ENCODE measurements around the gene DAPK1.

The DAPK1 gene

GRCh38 chr9:87570000-87570908 is 72.6 kb downstream of the DAPK1 start:
- no peak for DNase-seq

- no peak for DNase-seq
Observed at GRCh38 chr9:87572719-87573118, 75.1 kb downstream of the DAPK1 start.

GRCh38 chr9:87573841-87574342 is 76.2 kb downstream of the DAPK1 start:
- no peak for DNase-seq

DNA sequence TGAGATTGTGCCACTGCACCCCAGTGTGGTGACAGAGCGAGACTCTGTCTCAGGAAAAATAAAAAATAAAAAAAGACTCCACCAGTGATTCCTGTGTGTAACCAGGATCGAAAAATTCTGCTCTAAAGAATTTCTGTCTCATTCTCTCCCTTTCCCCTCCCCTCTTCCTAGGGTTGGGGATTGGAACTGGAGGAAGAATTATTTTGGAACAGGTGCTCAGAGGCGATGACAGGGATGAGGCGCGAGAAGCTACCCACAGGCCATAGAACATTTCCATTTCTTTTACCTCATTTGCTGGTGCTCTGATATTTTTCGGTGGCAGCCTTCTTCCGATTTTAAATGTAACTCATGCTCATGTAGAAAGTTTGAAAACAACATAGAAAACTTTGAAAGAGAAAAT is 80.1 kb downstream of the DAPK1 start:
- no peak for DNase-seq

DNA sequence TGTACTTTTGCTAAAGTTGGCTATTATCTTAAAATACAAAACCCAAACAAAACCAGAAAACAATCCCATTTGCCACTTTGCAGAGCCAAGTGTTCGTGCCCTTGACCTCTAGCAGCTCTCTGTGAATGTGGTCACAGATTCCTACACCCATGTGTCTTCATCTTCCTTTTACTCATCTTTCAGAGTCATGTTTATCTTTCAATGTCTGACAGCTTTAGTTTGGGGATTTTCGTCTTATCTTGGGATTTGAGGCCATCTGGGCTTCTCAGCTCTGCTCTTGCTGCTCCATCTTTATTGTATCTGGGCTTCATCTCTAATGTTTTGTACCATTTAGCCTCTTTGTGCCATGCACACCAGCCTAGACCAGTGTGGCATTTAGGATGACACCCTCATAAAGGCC is 81.0 kb downstream of the DAPK1 start:
- no peak for DNase-seq

GRCh38 chr9:87579781-87580541 is 82.3 kb downstream of the DAPK1 start:
- no peak for DNase-seq

DNA sequence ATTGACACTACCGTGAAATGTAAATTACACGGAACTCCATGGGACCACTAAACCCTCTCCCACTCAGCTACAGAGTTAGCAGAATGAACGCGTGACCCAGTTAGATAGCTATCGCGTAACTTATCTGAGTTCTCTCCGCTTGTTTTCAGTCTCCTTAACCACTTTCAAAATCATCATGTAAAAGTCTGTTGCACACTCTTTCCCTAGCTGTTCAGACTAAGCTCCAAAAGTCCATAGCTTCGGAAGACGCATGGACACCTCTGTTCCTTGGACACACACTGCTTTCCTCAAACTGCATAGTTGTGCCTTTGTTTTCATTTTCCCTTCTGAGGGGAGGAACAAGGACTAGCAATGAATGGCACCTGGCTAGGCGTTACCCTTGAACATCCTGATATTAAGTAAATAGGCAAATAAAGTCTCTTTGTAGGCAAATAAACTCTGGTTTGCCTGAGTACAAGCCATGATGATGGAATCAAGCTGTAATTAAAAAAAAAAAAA is 83.3 kb downstream of the DAPK1 start:
- DNase-seq, result no peak

DNA sequence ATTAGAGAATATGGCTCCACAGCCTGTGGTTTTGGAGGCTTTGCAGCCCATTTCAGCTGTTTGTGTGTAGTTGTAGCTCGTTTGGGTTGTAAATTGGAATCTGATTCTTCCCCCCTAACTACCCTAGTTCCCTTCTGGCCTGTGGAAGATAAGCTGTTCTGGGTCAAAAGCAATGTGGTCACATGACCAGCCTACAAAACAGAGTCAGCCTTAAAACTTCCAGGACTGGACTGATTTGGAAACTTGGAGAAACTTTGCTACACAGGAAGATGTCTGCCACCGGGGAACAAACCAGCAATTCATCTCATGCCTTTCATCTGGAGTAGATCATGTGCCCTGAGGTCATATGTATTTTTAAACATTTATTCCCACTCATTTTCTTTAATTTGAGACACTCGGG is 83.8 kb downstream of the DAPK1 start:
- DNase-seq, result no peak

DNA sequence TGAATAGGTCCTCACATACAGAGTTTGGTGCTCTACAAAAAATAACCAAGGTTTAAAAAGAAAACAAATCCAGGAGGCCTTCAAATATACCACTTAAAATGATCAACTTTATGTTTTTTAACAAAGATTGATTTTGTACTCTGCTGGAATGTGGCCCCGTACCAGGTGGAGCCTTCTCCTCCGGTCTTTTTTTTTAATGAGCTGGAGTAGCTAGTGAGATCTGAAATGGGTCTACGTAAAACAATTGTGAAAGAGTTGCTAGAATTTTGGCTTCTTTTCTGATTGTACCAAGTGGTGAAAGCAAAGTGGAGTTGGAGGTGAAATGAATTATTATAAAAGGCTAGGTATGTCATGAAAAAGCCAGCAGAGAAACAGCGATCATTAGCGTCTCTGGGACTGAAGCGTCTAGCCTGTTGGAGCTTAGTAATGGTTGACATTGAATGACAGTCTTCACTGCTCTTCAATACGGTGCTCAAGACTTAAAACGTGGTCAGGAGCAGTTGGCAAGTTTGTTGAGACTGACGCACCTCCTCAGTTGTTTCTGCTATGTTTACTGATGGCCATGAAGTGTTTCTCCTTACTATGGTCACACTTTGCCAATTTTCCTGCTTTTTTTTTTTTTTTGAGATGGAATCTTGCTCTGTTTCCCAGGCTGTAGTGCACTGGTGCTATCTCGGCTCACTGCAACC is 84.4 kb downstream of the DAPK1 start:
- DNase-seq, result no peak

DNA sequence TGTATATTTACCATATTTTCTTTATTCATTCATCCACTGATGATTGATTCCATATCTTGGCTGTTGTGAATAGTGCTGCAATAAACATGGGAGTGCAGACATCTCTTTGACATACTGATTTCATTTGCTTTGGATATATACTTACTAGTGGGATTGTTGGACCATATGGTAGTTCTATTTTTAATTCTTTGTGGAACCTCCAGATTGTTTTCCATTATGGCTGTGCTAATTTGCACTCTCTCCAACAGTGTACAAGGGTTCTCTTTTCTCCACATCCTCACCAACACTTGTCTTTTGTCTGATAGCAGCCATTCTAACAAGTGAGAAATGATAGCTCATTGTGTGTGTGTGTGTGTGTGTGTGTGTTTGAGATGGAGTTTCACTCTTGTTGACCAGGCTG is 86.7 kb downstream of the DAPK1 start:
- no peak for DNase-seq

- DNase-seq, result no peak
Observed at GRCh38 chr9:87585123-87585855, 87.6 kb downstream of the DAPK1 start.

- DNase-seq, result no peak
Observed at GRCh38 chr9:87586731-87587355, 89.2 kb downstream of the DAPK1 start.

DNA sequence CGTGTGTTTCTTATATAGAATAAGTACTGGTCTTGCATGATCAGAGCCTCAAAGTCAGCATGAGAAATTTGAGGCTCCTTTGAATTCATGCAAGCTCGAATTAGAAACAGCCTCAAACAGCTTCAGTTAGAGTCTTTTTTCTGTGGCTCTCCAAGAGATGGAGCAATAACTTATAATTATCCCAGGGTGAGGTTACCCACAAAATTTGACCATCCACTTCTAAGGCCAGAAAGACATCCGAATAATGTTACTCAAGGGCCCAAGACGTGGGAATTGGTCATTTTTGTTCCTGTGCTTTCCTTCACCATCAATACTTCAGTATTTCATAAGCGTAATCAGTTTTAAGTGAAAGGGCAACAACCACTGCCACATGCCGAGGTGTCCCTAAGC is 89.7 kb downstream of the DAPK1 start:
- no peak for DNase-seq

- DNase-seq, result no peak
Observed at GRCh38 chr9:87587864-87588263, 90.2 kb downstream of the DAPK1 start.

DNA sequence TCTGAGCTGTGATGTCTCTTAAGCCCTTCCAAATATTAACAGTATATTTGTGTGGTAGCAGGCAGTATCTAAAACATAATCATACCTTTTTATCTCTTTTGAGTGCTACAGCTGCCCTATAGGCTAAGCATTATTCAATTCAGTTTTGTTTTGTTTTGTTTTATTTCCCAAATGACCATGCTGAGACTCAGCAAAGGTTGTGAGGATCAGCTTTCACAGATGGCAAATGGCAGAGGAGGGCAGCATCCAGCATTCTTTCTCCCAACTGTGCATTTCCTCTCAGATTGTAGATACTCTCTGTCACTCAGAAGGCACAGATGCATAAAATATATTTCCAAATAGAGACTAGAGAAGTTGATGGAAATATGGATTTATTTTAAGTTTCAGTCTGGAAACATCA is 90.7 kb downstream of the DAPK1 start:
- no peak for DNase-seq

DNA sequence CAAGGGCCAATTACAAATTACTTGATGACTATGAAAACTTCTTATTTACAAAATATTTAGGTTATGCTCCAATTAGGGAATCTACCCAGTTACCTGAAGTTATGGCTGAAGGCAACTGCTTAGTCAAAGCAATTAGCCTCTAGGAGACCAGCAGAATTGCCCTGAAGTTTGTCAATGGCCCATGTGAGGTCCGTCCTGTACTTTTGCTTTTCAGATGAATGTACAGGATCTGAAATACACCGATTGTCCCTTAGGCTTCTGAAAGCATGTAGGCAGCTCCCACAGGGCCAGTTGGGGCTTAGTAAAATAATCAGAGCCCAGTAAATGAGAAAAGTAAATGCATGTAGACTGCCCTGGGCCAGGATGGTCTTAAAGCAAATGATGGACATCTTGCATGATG is 93.3 kb downstream of the DAPK1 start:
- DNase-seq, result no peak

DNA sequence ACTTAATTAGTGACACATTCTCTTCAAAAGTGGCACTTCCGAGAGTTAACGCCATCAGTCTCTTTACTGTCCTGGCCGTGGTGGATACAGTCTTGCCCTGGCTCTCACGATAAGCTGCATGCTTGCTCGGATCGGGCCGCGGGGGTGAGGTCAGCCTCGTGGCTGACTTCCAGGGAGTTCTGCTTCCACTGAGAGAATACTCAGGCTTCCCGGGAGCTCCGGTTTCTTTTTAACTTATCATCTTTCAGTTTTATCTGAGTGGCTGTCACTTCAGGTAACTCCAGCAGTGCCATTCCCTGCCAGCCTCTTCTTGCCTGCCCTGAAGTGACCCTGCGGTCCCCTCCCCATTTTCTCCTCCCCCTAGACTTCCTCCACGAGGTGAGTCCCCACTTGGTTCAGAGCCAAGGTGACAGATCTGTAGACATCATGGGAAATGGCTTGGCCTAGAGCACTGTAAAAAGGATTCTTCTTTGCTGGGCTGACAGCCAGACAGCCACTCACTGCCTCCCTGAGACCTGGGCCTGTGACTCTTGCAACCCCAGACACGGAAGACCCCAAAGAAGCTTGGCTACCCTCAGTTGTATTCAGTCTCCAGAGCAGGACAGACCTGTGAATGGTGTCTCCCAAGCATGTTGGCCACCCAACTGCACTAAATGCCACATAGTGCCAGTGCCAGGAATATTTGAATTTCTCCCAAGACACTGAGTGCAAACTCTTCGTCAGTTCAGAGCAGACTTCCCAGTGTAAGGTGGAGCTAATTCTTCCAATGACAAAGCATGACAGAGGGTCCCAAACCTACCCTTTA is 95.1 kb downstream of the DAPK1 start:
- DNase-seq, result no peak

- DNase-seq, result no peak
Observed at GRCh38 chr9:87593359-87593980, 95.8 kb downstream of the DAPK1 start.

GRCh38 chr9:87594194-87594593 is 96.5 kb downstream of the DAPK1 start:
- DNase-seq, result no peak

DNA sequence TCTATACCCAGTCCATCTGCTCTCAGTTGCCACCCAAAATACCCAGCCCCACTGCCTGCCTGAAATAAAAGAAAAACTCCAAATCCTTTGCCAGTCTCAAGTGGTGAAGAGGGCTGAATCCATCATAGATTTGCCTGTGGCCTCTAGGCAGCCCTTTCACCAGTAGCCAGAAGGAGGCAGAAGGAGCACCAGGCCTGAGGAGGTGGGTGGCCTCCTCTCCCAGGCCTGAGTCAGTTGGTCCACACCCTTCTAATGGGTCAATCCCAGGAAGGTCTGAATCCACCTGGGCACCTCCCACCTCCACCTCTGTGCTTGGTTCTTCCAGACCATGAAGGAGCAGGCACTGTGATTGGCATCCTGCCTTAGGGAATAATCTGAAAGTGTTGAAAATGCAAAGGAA is 97.0 kb downstream of the DAPK1 start:
- DNase-seq, result no peak

DNA sequence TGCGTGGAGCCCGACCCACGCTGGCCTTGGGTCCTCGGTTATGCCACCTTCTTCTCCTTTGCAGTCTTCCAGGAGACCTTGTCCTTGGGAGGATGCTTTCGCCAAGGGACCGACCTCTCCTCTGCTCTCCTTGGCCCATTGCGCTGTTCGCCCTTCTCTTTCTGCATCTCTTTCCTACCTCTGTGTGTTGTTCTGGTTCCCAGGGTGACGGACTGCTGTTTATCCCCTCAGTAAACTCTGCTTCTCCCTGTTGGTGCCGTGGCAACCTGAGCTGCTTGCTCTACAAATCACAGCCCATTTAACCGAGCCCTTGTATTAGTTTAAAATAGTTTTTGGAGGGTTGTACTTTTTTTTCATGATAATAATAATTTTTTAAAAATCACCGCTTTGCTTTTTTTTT is 97.9 kb downstream of the DAPK1 start:
- DNase-seq, result no peak

Measured in NCI-H446 treated with DMSO at 0.1 percent for 48 hours (cell line).